Panc1 (cell line): ENCODE results near the gene PPP1R36. TPM values are rescaled to one million over a fixed set of nuclear protein-coding genes. Genes with fewer than 3 reads are reported as not detected.

Source experiments
- ATAC-seq: fragments of 200-7000 bp; cut with Tn5 transposase; 2 replicates; pipeline ENCODE4 v1.9.1; 2020; ENCODE audit warnings: mild to moderate bottlenecking, moderate library complexity
- BruUV-seq: library from RNA; stranded (reverse); fragments of 400-500 nt; replicated peaks from 2 replicates; lab custom pipeline; 2021; lab: Mats Ljungman, UMichigan
- CTCF ChIA-PET: fragments of 300-600 bp; sonication (Branson Sonifier 250); formaldehyde crosslinking; loops from one replicate; lab custom pipeline; 2022; ENCODE audit warnings: antibody characterized with exemption; lab: Charles Lee
- POLR2A ChIA-PET: fragments of 300-600 bp; sonication (Branson Sonifier 250); formaldehyde crosslinking; loops from one replicate; lab custom pipeline; 2022; ENCODE audit warnings: antibody characterized with exemption; lab: Charles Lee
- DNase-seq: peaks from one replicate; pipeline ENCODE4 v3.0.0-alpha.2; 2010; ENCODE audit warnings: low read depth, low spot score
- H3K27ac ChIP-seq: 2 replicates; pipeline ENCODE4 v1.5.1; 2011; ENCODE audit warnings: mild to moderate bottlenecking, low read length, inconsistent platforms
- H3K27me3 ChIP-seq: fragments of 200-500 bp; sonication (Bioruptor generic); 2 replicates; pipeline ENCODE4 v1.6.0; 2014; ENCODE audit warnings: low read length, inconsistent platforms; ENCODE audit not compliant: control insufficient read depth, insufficient read depth
- H3K36me3 ChIP-seq: fragments of 200-500 bp; sonication (Bioruptor generic); 2 replicates; pipeline ENCODE4 v1.5.1; 2014; ENCODE audit warnings: inconsistent platforms, mild to moderate bottlenecking, low read length, moderate library complexity; ENCODE audit not compliant: control insufficient read depth, insufficient read depth
- H3K4me1 ChIP-seq: 2 replicates; pipeline ENCODE4 v1.5.1; 2011; ENCODE audit warnings: inconsistent platforms, mild to moderate bottlenecking, low read length, moderate library complexity; ENCODE audit not compliant: control insufficient read depth, insufficient read depth
- H3K4me3 ChIP-seq, 2 experiments: 2 replicates each; pipeline ENCODE4 v1.5.1; 2011 to 2012; ENCODE audit warnings: low read depth in 2 of 2, low read length in 2 of 2, mild to moderate bottlenecking in 2 of 2, inconsistent platforms in 1 of 2, moderate library complexity in 1 of 2
- H3K9me3 ChIP-seq: fragments of 200-500 bp; sonication (Bioruptor generic); 2 replicates; pipeline ENCODE4 v1.5.1; 2014; ENCODE audit warnings: low read depth, mild to moderate bottlenecking, inconsistent platforms, low read length, moderate library complexity; ENCODE audit not compliant: control insufficient read depth, insufficient read depth
- CTCF ChIP-seq: fragments of 450-650 bp; IDR thresholded peaks from 2 replicates; pipeline ENCODE4 v1.5.1; 2017; ENCODE audit warnings: mild to moderate bottlenecking
- POLR2AphosphoS5 ChIP-seq: IDR thresholded peaks from 2 replicates; pipeline ENCODE4 v1.6.1; 2012; ENCODE audit warnings: mild to moderate bottlenecking, low read depth, low read length, moderate library complexity
- REST ChIP-seq, 2 experiments: IDR thresholded peaks; 2 replicates each; pipeline ENCODE4 v1.6.1; 2011 to 2012; ENCODE audit warnings: low read depth in 2 of 2, control low read depth in 1 of 2, low read length in 1 of 2, mild to moderate bottlenecking in 1 of 2, moderate library complexity in 1 of 2; ENCODE audit not compliant: insufficient read depth in 1 of 2
- SIN3A ChIP-seq: IDR thresholded peaks from 2 replicates; pipeline ENCODE4 v1.6.1; 2012; ENCODE audit warnings: low read depth, mild to moderate bottlenecking, low read length, moderate library complexity, borderline replicate concordance; ENCODE audit not compliant: insufficient read depth
- TCF7L2 ChIP-seq: IDR thresholded peaks from 2 replicates; pipeline ENCODE4 v1.6.1; 2011; ENCODE audit warnings: mild to moderate bottlenecking, low read depth, low read length, inconsistent platforms
- in situ Hi-C: cut with HindIII; loops from 2 replicates; pipeline ENCODE4 v1.10.0; 2016; ENCODE audit warnings: low sequenced_read_pairs, low pct_unique_long_range_greater_than_20kb
- intact Hi-C: fragments of 100-400 bp; cut with micrococcal nuclease; formaldehyde crosslinking; loops from one replicate; pipeline ENCODE4 v1.10.0; 2022; ENCODE audit not compliant: unreplicated experiment
- total RNA-seq: library from RNA; stranded (reverse); gene quantifications from one replicate; pipeline ENCODE4 v1.2.1, GENCODE V29; 2021; ENCODE audit not compliant: unreplicated experiment

PPP1R36 gene
- total RNA-seq, 1 experiment from 2014 or later = 0.69 TPM

- TF ChIP-seq SIN3A = no peak
- TF ChIP-seq TCF7L2 = no peak
- TF ChIP-seq CTCF = no peak
- POLR2A ChIA-PET = interaction anchor here (0.5 to 0.7 kb wide), 3 partner anchors 15 to 116 kb away, joined by 5 to 11 read pairs (median 9); no protein-coding TSS in a partner anchor
- in situ Hi-C loops (no loop called here), intact Hi-C loops (no loop called here)
- no peak for DNase-seq
- H3K4me3 ChIP-seq = no peak overlapping the region
- H3K27me3 ChIP-seq = no peaks in the 10 kb centered on the region
- no peak overlapping the region for H3K27ac ChIP-seq
- H3K4me1 ChIP-seq = no peaks in the 10 kb centered on the region
- no TSS peak for BruUV-seq
- no peaks in the 10 kb centered on the region for H3K9me3 ChIP-seq
- CTCF ChIA-PET = no interaction called here
- no peak for ATAC-seq
- H3K36me3 ChIP-seq = peaks cover 5% of the 10 kb centered on the region; the same call in 1 of the 2 replicates
Measured at GRCh38 chr14:64518229-64518628, 31.5 kb upstream of the PPP1R36 start.

GRCh38 chr14:64520699-64521098 is 29.1 kb upstream of the PPP1R36 start:
- H3K36me3 ChIP-seq = peaks cover 10% of the 10 kb centered on the region; the same call in 1 of the 2 replicates
- no peak for DNase-seq
- no TSS peak for BruUV-seq
- no peak overlapping the region for H3K27ac ChIP-seq
- TF ChIP-seq SIN3A (no peak), POLR2AphosphoS5 (no peak), CTCF (no peak), REST (IDR thresholded peaks at IDR 0.05; ENCODE audit: insufficient read depth in 1 of 2, low read depth in 2 of 2, low read length in 1 of 2) (no peak), TCF7L2 (no peak)
- ATAC-seq = no peak
- CTCF ChIA-PET = interaction anchor here (0.6 kb wide), 1 partner anchor 36 kb away, joined by 9 read pairs; no protein-coding TSS in a partner anchor
- H3K4me3 ChIP-seq = no peak overlapping the region
- in situ Hi-C loops (no loop called here), intact Hi-C loops (no loop called here)
- H3K4me1 ChIP-seq = no peaks in the 10 kb centered on the region
- POLR2A ChIA-PET = interaction anchor here (0.7 kb wide), 1 partner anchor 90 kb away, joined by 5 read pairs; no protein-coding TSS in a partner anchor
- no peaks in the 10 kb centered on the region for H3K27me3 ChIP-seq
- H3K9me3 ChIP-seq = no peaks in the 10 kb centered on the region
